GM12878 (cell line): ENCODE measurements around the gene BTBD6. TPM values are rescaled to one million over a fixed set of nuclear protein-coding genes. Genes with fewer than 3 reads are reported as not detected.

Experiments used
- ATAC-seq: fragments of 200-7000 bp; cut with Tn5 transposase; 3 replicates; pipeline ENCODE4 v1.9.1; 2020; ENCODE audit warnings: mild to moderate bottlenecking, moderate library complexity
- BruUV-seq: library from RNA; stranded (reverse); fragments of 400-500 nt; replicated peaks from 2 replicates; lab custom pipeline; 2021; lab: Mats Ljungman, UMichigan
- CTCF ChIA-PET: fragments of 300-600 bp; sonication (Branson Sonifier 250); formaldehyde crosslinking; extraction: SDS; loops from one replicate; lab custom pipeline; 2021; ENCODE audit warnings: inconsistent platforms; lab: Yijun Ruan, JAX
- POLR2A ChIA-PET: fragments of 350-600 bp; formaldehyde crosslinking; extraction: SDS; loops from one replicate; lab custom pipeline; 2021; ENCODE audit warnings: inconsistent platforms; lab: Charles Lee
- RAD21 ChIA-PET: fragments of 300-600 bp; sonication (Branson Sonifier 250); formaldehyde crosslinking; loops from one replicate; lab custom pipeline; 2023; ENCODE audit warnings: antibody characterized with exemption; ENCODE audit not compliant: unreplicated experiment; lab: Charles Lee
- SMC1A ChIA-PET: fragments of 300-600 bp; sonication (Branson Sonifier 250); formaldehyde crosslinking; loops from one replicate; lab custom pipeline; 2023; ENCODE audit not compliant: unreplicated experiment, uncharacterized antibody; lab: Charles Lee
- DNase-seq: peaks from one replicate; pipeline ENCODE4 v3.0.0-alpha.2; 2011; ENCODE audit warnings: low read depth, low spot score
- FAIRE-seq: peaks from 3 replicates; lab custom pipeline; 2011; peaks lifted over from hg19 to GRCh38; lab: Jason Lieb, UNC
- H2AFZ ChIP-seq: 2 replicates; pipeline ENCODE4 v1.6.0; 2011; ENCODE audit warnings: low read depth, low read length, control low read depth; ENCODE audit not compliant: control insufficient read depth
- H3K27ac ChIP-seq: 2 replicates; pipeline ENCODE4 v1.5.1; 2011; ENCODE audit warnings: control low read depth; ENCODE audit not compliant: control insufficient read depth, insufficient read depth
- H3K27me3 ChIP-seq, 2 experiments: replicated peaks in 1 of 2; 2 replicates each; pipeline versions ENCODE4 v1.6.0 to v1.6.1; 2011; ENCODE audit warnings: low read length in 1 of 2; ENCODE audit not compliant: control insufficient read depth in 2 of 2, insufficient read depth in 2 of 2
- H3K36me3 ChIP-seq, 2 experiments: 2 replicates each; pipeline ENCODE4 v1.5.1; 2011; ENCODE audit warnings: low read length in 1 of 2; ENCODE audit not compliant: control insufficient read depth in 2 of 2, insufficient read depth in 2 of 2
- H3K4me1 ChIP-seq: 2 replicates; pipeline ENCODE4 v1.6.1; 2011; ENCODE audit warnings: mild to moderate bottlenecking, low read length, moderate library complexity, mixed read lengths; ENCODE audit not compliant: control insufficient read depth, insufficient read depth
- H3K4me2 ChIP-seq: 2 replicates; pipeline ENCODE4 v1.6.0; 2011; ENCODE audit warnings: control low read depth; ENCODE audit not compliant: control insufficient read depth, insufficient read depth
- H3K4me3 ChIP-seq: fragments of 200-600 bp; sonication (generic); 2 replicates; pipeline ENCODE4 v1.5.1; 2016
- H3K79me2 ChIP-seq: 2 replicates; pipeline ENCODE4 v1.6.0; 2011; ENCODE audit warnings: low read length; ENCODE audit not compliant: control insufficient read depth, insufficient read depth
- H3K9ac ChIP-seq: 2 replicates; pipeline ENCODE4 v1.8.0; 2011; ENCODE audit warnings: low read length, control low read depth, mixed read lengths; ENCODE audit not compliant: control insufficient read depth, insufficient read depth
- H3K9me3 ChIP-seq: replicated peaks from 3 replicates; pipeline ENCODE4 v1.5.1; 2011; ENCODE audit warnings: mild to moderate bottlenecking, low read length; ENCODE audit not compliant: control insufficient read depth, insufficient read depth
- H4K20me1 ChIP-seq: 2 replicates; pipeline ENCODE4 v1.6.0; 2011; ENCODE audit not compliant: control insufficient read depth, insufficient read depth
- BACH1 ChIP-seq: fragments of 450-650 bp; IDR thresholded peaks from 2 replicates; pipeline ENCODE4 v1.6.1; 2017; ENCODE audit warnings: mild to moderate bottlenecking, borderline replicate concordance
- BRCA1 ChIP-seq: IDR thresholded peaks from 2 replicates; pipeline ENCODE4 v1.6.1; 2011; ENCODE audit warnings: low read depth, low read length, improper control_type of control experiment
- ESRRA ChIP-seq: IDR thresholded peaks from 2 replicates; pipeline ENCODE4 v1.6.1; 2012; ENCODE audit warnings: mild to moderate bottlenecking, low read length, improper control_type of control experiment
- MTA2 ChIP-seq: fragments of 450-650 bp; IDR thresholded peaks from 2 replicates; pipeline ENCODE4 v1.6.1; 2016; ENCODE audit warnings: low read depth, mild to moderate bottlenecking, moderate library complexity
- NFIC ChIP-seq: IDR thresholded peaks from 2 replicates; pipeline ENCODE4 v1.6.1; 2012; ENCODE audit warnings: low read depth, mild to moderate bottlenecking, inconsistent platforms, low read length, moderate library complexity
- NR2C1 ChIP-seq: fragments of 450-650 bp; IDR thresholded peaks from 2 replicates; pipeline ENCODE4 v1.6.1; 2017; ENCODE audit warnings: antibody characterized with exemption, mild to moderate bottlenecking, moderate library complexity
- NR2F1 ChIP-seq: fragments of 450-650 bp; conservative IDR thresholded peaks from 2 replicates; pipeline ENCODE4 v1.6.1; 2017; ENCODE audit warnings: mild to moderate bottlenecking
- POLR2AphosphoS2 ChIP-seq: IDR thresholded peaks from 2 replicates; pipeline ENCODE4 v1.6.1; 2011; ENCODE audit warnings: low read depth, mild to moderate bottlenecking, low read length, improper control_type of control experiment, moderate library complexity
- RB1 ChIP-seq: fragments of 450-650 bp; formaldehyde crosslinking; IDR thresholded peaks from 2 replicates; pipeline ENCODE4 v1.6.1; 2017; ENCODE audit warnings: mild to moderate bottlenecking, borderline replicate concordance
- RBBP5 ChIP-seq: fragments of 200-600 bp; sonication (generic); conservative IDR thresholded peaks from 2 replicates; pipeline ENCODE4 v1.6.1; 2016
- RELB ChIP-seq: fragments of 450-650 bp; IDR thresholded peaks from 2 replicates; pipeline ENCODE4 v1.6.1; 2017; ENCODE audit warnings: low read depth, mild to moderate bottlenecking, moderate library complexity
- SP1 ChIP-seq: IDR thresholded peaks from one replicate; pipeline ENCODE4 v1.6.1; 2011; ENCODE audit warnings: low read depth, low read length
- YBX1 ChIP-seq: fragments of 450-650 bp; IDR thresholded peaks from 2 replicates; pipeline ENCODE4 v1.6.1; 2016; ENCODE audit warnings: antibody characterized with exemption
- YY1 ChIP-seq: IDR thresholded peaks from 2 replicates; pipeline ENCODE4 v1.6.1; 2011; ENCODE audit warnings: low read depth, mild to moderate bottlenecking, low read length
- ZBTB11 ChIP-seq: fragments of 450-650 bp; formaldehyde crosslinking; IDR thresholded peaks from 2 replicates; pipeline ENCODE4 v1.5.0; 2022; ENCODE audit warnings: mild to moderate bottlenecking, missing genetic modification characterization
- ZNF24 ChIP-seq: fragments of 450-650 bp; IDR thresholded peaks from 2 replicates; pipeline ENCODE4 v1.6.1; 2017; ENCODE audit warnings: antibody characterized with exemption, mild to moderate bottlenecking
- ZSCAN29 ChIP-seq: fragments of 450-650 bp; IDR thresholded peaks from 2 replicates; pipeline ENCODE4 v1.6.1; 2017; ENCODE audit warnings: mild to moderate bottlenecking, moderate library complexity
- WGBS: methylation state at CpG from one replicate; pipeline ENCODE4 v1.1.6; 2016; ENCODE audit warnings: low lambda C conversion rate; ENCODE audit not compliant: insufficient replicate concordance, insufficient coverage; ENCODE audit errors: missing lambda C conversion rate; 5-methylcytosine and 5-hydroxymethylcytosine counted together
- in situ Hi-C: fragments of 300-500 bp; cut with MboI; formaldehyde crosslinking; loops from 9 replicates; pipeline ENCODE4 v1.14.3; 2018; ENCODE audit warnings: mixed read lengths
- intact Hi-C: fragments of 100-400 bp; cut with micrococcal nuclease; formaldehyde crosslinking; loops from one replicate; pipeline ENCODE4 v1.14.2; 2022; ENCODE audit not compliant: unreplicated experiment
- polyA plus RNA-seq, 11 experiments: library from polyadenylated mRNA; depleted of rRNA in 4 of 11; unstranded in 6 of 11; stranded (reverse) in 5 of 11; fragments of >200 nt; fragmentation: Nextera tagmentation in 4 of 11; fragmentation: Illumina TruSeq in 1 of 11; extraction: Ambion mirVana in 4 of 11; extraction: Trizol in 1 of 11; gene quantifications; 1 replicate in 1 of 11; 2 replicates in 10 of 11; pipeline versions ENCODE4 v1.2.1 to v1.2.3, GENCODE V29; 2011 to 2016; ENCODE audit warnings: inconsistent platforms in 2 of 11, missing spikeins in 2 of 11, low read depth in 1 of 11
- total RNA-seq, 4 experiments: library from RNA; depleted of rRNA in 3 of 4; stranded (reverse); fragments of >200 nt in 3 of 4; fragmentation: Illumina TruSeq in 1 of 4; extraction: Trizol in 1 of 4; gene quantifications; 2 replicates each; pipeline versions ENCODE4 v1.2.1 to v1.2.3, GENCODE V29; 2013 to 2021

The BTBD6 gene
- total and polyA plus RNA-seq, 10 of the 15 experiments (the other 5 are each of a cell fraction or from before 2014, with no cell fraction given), result 1.4 to 36.5 (median 15.8) TPM

GRCh38 chr14:105206873-105207272 is 41.5 kb upstream of the BTBD6 start:
- Histone ChIP-seq H3K9me3 (no peaks in the 10 kb centered on the region), H3K4me2 (no peak overlapping the region), H3K4me3 (no peak overlapping the region), H3K36me3 (peaks cover 0 to 7% of the 10 kb centered on the region in 2 experiments; a peak in 2 of 4 replicates), H4K20me1 (no peaks in the 10 kb centered on the region), H2AFZ (no peak overlapping the region), H3K27me3 (no peaks in the 10 kb centered on the region), H3K27ac (no peak overlapping the region), H3K4me1 (peaks cover 3% of the 10 kb centered on the region), H3K9ac (no peak overlapping the region), H3K79me2 (no peaks in the 10 kb centered on the region)
- ChIA-PET CTCF (no interaction called here), SMC1A (no interaction called here), POLR2A (no interaction called here), RAD21 (no interaction called here)
- FAIRE-seq (no peak), ATAC-seq (no peak), DNase-seq (no peak)
- 49% methylated on average over 5 of the region's 5 CpGs for WGBS
- TF ChIP-seq BACH1 (no peak), NFIC (no peak), NR2C1 (no peak), YY1 (no peak), MTA2 (no peak), ZSCAN29 (no peak), YBX1 (no peak), ESRRA (no peak)
- in situ Hi-C loops, result no loop called here
- no TSS peak for BruUV-seq
- intact Hi-C loops, result no loop called here

- in situ Hi-C loops (no loop called here), intact Hi-C loops (no loop called here)
- WGBS, result 71% methylated on average over 13 of the region's 13 CpGs
- ChIA-PET POLR2A (no interaction called here), SMC1A (no interaction called here), RAD21 (no interaction called here), CTCF (no interaction called here)
- no TSS peak for BruUV-seq
- Histone ChIP-seq H3K4me3 (no peak overlapping the region), H2AFZ (no peak overlapping the region), H3K4me1 (no peaks in the 10 kb centered on the region), H3K9me3 (no peaks in the 10 kb centered on the region), H3K4me2 (no peak overlapping the region), H4K20me1 (no peaks in the 10 kb centered on the region), H3K79me2 (no peaks in the 10 kb centered on the region), H3K9ac (no peak overlapping the region), H3K27ac (no peak overlapping the region), H3K36me3 (peaks cover 0 to 7% of the 10 kb centered on the region in 2 experiments; a peak in 2 of 4 replicates), H3K27me3 (no peaks in the 10 kb centered on the region)
- DNase-seq, result no peak
- no peak for ATAC-seq
- FAIRE-seq, result no peak
- TF ChIP-seq BRCA1, result no peak
- TF ChIP-seq SP1, result no peak
- TF ChIP-seq ZBTB11 (CRISPR knock-in tag), result no peak
- no peak for TF ChIP-seq RBBP5
- no peak for TF ChIP-seq YY1
- TF ChIP-seq POLR2AphosphoS2, result no peak
- no peak for TF ChIP-seq RELB
- no peak for TF ChIP-seq NR2F1
- no peak for TF ChIP-seq RB1
- TF ChIP-seq ZNF24, result no peak
These were observed 40.9 kb upstream of the BTBD6 start for GRCh38 chr14:105207460-105207901.
